Keratinocyte (primary cell): ENCODE measurements around the gene CKLF. TPM values are rescaled to one million over a fixed set of nuclear protein-coding genes. Genes with fewer than 3 reads are reported as not detected.
A peak's percentile ranks its signal among the peaks of the same experiment; 100 is the strongest.

Experiments used
- DNase-seq: peaks from one replicate; pipeline ENCODE4 v3.0.0-alpha.2; 2011; ENCODE audit warnings: low read depth, missing footprints, low spot score
- FAIRE-seq: peaks from 2 replicates; lab custom pipeline; 2011; peaks lifted over from hg19 to GRCh38; lab: Jason Lieb, UNC
- H2AFZ ChIP-seq: 2 replicates; pipeline ENCODE4 v1.6.0; 2012; ENCODE audit warnings: low read length, control low read depth, inconsistent platforms; ENCODE audit not compliant: control insufficient read depth
- H3K27ac ChIP-seq: 2 replicates; pipeline ENCODE4 v1.5.1; 2011; ENCODE audit warnings: low read length; ENCODE audit not compliant: control insufficient read depth, insufficient read depth
- H3K27me3 ChIP-seq: 3 replicates; pipeline ENCODE4 v1.6.0; 2011; ENCODE audit warnings: low read length; ENCODE audit not compliant: control insufficient read depth, insufficient read depth; ENCODE audit errors: extremely low read depth
- H3K36me3 ChIP-seq, 2 experiments: 2 replicates in 1 of 2; 3 replicates in 1 of 2; pipeline ENCODE4 v1.5.1; 2011; ENCODE audit warnings: low read length in 2 of 2, mild to moderate bottlenecking in 1 of 2; ENCODE audit not compliant: control insufficient read depth in 2 of 2, insufficient read depth in 2 of 2; ENCODE audit errors: extremely low read depth in 1 of 2
- H3K4me1 ChIP-seq: 3 replicates; pipeline ENCODE4 v1.5.1; 2011; ENCODE audit warnings: low read length; ENCODE audit not compliant: control insufficient read depth, insufficient read depth; ENCODE audit errors: extremely low read depth
- H3K4me2 ChIP-seq: 3 replicates; pipeline ENCODE4 v1.6.0; 2011; ENCODE audit warnings: low read depth, low read length; ENCODE audit not compliant: control insufficient read depth, insufficient read depth; ENCODE audit errors: extremely low read depth
- H3K4me3 ChIP-seq, 3 experiments: fragments of 200-600 bp in 1 of 3; sonication (generic) in 1 of 3; 2 replicates in 2 of 3; 3 replicates in 1 of 3; pipeline ENCODE4 v1.5.1; 2011 to 2016; ENCODE audit warnings: low read length in 3 of 3, mild to moderate bottlenecking in 3 of 3, control low read depth in 2 of 3, inconsistent platforms in 1 of 3, low read depth in 1 of 3, mixed read lengths in 1 of 3, mixed run types in 1 of 3, moderate library complexity in 1 of 3; ENCODE audit not compliant: control insufficient read depth in 2 of 3, insufficient read depth in 2 of 3; ENCODE audit errors: extremely low read depth in 1 of 3
- H3K79me2 ChIP-seq: 2 replicates; pipeline ENCODE4 v1.6.0; 2012; ENCODE audit warnings: low read length; ENCODE audit not compliant: control insufficient read depth, insufficient read depth
- H3K9ac ChIP-seq: 3 replicates; pipeline ENCODE4 v1.6.0; 2011; ENCODE audit warnings: low read length; ENCODE audit not compliant: control insufficient read depth, insufficient read depth; ENCODE audit errors: extremely low read depth
- H3K9me1 ChIP-seq: 3 replicates; pipeline ENCODE4 v1.6.0; 2011; ENCODE audit warnings: low read length; ENCODE audit not compliant: control insufficient read depth, insufficient read depth; ENCODE audit errors: extremely low read depth
- H3K9me3 ChIP-seq: 2 replicates; pipeline ENCODE4 v1.5.1; 2012; ENCODE audit warnings: low read depth, low read length; ENCODE audit not compliant: control insufficient read depth
- H4K20me1 ChIP-seq: 3 replicates; pipeline ENCODE4 v1.6.0; 2011; ENCODE audit warnings: low read length; ENCODE audit not compliant: control insufficient read depth, insufficient read depth; ENCODE audit errors: extremely low read depth
- CTCF ChIP-seq, 3 experiments: IDR thresholded peaks in 1 of 3; conservative IDR thresholded peaks in 1 of 3; optimal IDR thresholded peaks in 1 of 3; 2 replicates in 2 of 3; 3 replicates in 1 of 3; pipeline versions ENCODE3 to v1.5.1; 2011; ENCODE audit warnings: low read length in 3 of 3, mild to moderate bottlenecking in 3 of 3, moderate library complexity in 2 of 3, control low read depth in 1 of 3, inconsistent platforms in 1 of 3; ENCODE audit not compliant: insufficient read depth in 2 of 3; ENCODE audit errors: extremely low read depth in 1 of 3
- EZH2 ChIP-seq: IDR thresholded peaks from one replicate; pipeline ENCODE4 v1.6.1; 2012; ENCODE audit warnings: inconsistent platforms, mild to moderate bottlenecking, low read length, moderate library complexity
- dilution Hi-C: fragments of 300-500 bp; cut with MboI; formaldehyde crosslinking; loops from one replicate; pipeline ENCODE4 v1.7.0; 2020; ENCODE audit warnings: low sequenced_read_pairs; ENCODE audit not compliant: extremely low pct_ligation_motif_present
- polyA plus RNA-seq, 5 experiments: library from polyadenylated mRNA; depleted of rRNA in 3 of 5; stranded (reverse) in 3 of 5; stranded (forward) in 1 of 5; unstranded in 1 of 5; fragments of >200 nt; gene quantifications; 1 replicate in 1 of 5; 2 replicates in 3 of 5; 3 replicates in 1 of 5; pipeline versions ENCODE4 v1.2.1 to v1.2.3, GENCODE V29; 2011 to 2012; ENCODE audit warnings: missing spikeins in 2 of 5, low read depth in 1 of 5, low replicate concordance in 1 of 5

Gene CKLF
- polyA plus RNA-seq, 1 donor (not counting 4 experiments of a cell fraction or from before 2014, with no cell fraction given): 38.0 TPM

- no peak overlapping the region for H2AFZ ChIP-seq
- no peak overlapping the region for H3K4me2 ChIP-seq
- H3K79me2 ChIP-seq: no peaks in the 10 kb centered on the region
- FAIRE-seq (peak; percentile 76), DNase-seq (no peak)
- dilution Hi-C loops: no loop called here
- no peak overlapping the region for H3K27ac ChIP-seq
- no peaks in the 10 kb centered on the region for H3K36me3 ChIP-seq
- no peak overlapping the region for H3K4me3 ChIP-seq
- peaks cover 21% of the 10 kb centered on the region for H3K27me3 ChIP-seq
- no peaks in the 10 kb centered on the region for H4K20me1 ChIP-seq
- H3K9me1 ChIP-seq: no peaks in the 10 kb centered on the region
- peaks cover 14% of the 10 kb centered on the region for H3K4me1 ChIP-seq
- no peaks in the 10 kb centered on the region for H3K9me3 ChIP-seq
- TF ChIP-seq EZH2 (no peak), CTCF (optimal IDR thresholded peaks at IDR 0.05 in 1 of 3, IDR thresholded peaks at IDR 0.05 in 1 of 3, conservative IDR thresholded peaks at IDR 0.05 in 1 of 3; ENCODE audit: extremely low read depth in 1 of 3, insufficient read depth in 2 of 3, low read length in 3 of 3) (peak in 1 of 3 experiments; percentile 14)
- H3K9ac ChIP-seq: no peak overlapping the region
Measured at GRCh38 chr16:66580605-66581209, 28.3 kb downstream of the CKLF start.

GRCh38 chr16:66581246-66581952 lies 29.0 kb downstream of the CKLF start:
- DNase-seq: no peak
- TF ChIP-seq CTCF (optimal IDR thresholded peaks at IDR 0.05 in 1 of 3, IDR thresholded peaks at IDR 0.05 in 1 of 3, conservative IDR thresholded peaks at IDR 0.05 in 1 of 3; ENCODE audit: extremely low read depth in 1 of 3, insufficient read depth in 2 of 3, low read length in 3 of 3) (no peak), EZH2 (no peak)
- no peaks in the 10 kb centered on the region for H3K79me2 ChIP-seq
- H3K4me1 ChIP-seq: peaks cover 14% of the 10 kb centered on the region
- no peaks in the 10 kb centered on the region for H4K20me1 ChIP-seq
- FAIRE-seq: no peak
- no peaks in the 10 kb centered on the region for H3K36me3 ChIP-seq
- dilution Hi-C loops: no loop called here
- H3K4me3 ChIP-seq: no peak overlapping the region
- H2AFZ ChIP-seq: no peak overlapping the region
- H3K27ac ChIP-seq: no peak overlapping the region
- H3K9me3 ChIP-seq: no peaks in the 10 kb centered on the region
- no peak overlapping the region for H3K9ac ChIP-seq
- peaks cover 21% of the 10 kb centered on the region for H3K27me3 ChIP-seq
- H3K4me2 ChIP-seq: no peak overlapping the region
- H3K9me1 ChIP-seq: no peaks in the 10 kb centered on the region
